Kidney (tissue), 14 donors: ENCODE data around the gene KIAA1755. TPM values are rescaled to one million over a fixed set of nuclear protein-coding genes. Genes with fewer than 3 reads are reported as not detected.
A peak's percentile ranks its signal among the peaks of the same experiment; 100 is the strongest.

Experiments
- DNase-seq, 5 donors: peaks; one replicate each; pipeline ENCODE4 v3.0.0-alpha.2; 2013 to 2020
- FAIRE-seq: peaks from 2 replicates; lab custom pipeline; 2012; peaks lifted over from hg19 to GRCh38; lab: Jason Lieb, UNC
- H3K27ac ChIP-seq, 2 donors: one replicate each; pipeline ENCODE4 v1.7.0; 2013; ENCODE audit warnings: low read depth in 2 of 2, low read length in 2 of 2, inconsistent platforms in 1 of 2
- H3K27me3 ChIP-seq: one replicate; pipeline ENCODE4 v1.7.1; 2013; ENCODE audit warnings: low read length, inconsistent platforms; ENCODE audit not compliant: control insufficient read depth, insufficient read depth
- H3K36me3 ChIP-seq, 3 donors: one replicate each; pipeline versions ENCODE4 v1.7.0 to v1.7.1; 2013; ENCODE audit warnings: low read length in 3 of 3, control low read depth in 1 of 3, inconsistent platforms in 1 of 3; ENCODE audit not compliant: insufficient read depth in 3 of 3, control insufficient read depth in 2 of 3
- H3K4me1 ChIP-seq, 3 donors: one replicate each; pipeline versions ENCODE4 v1.7.0 to v1.7.1; 2013; ENCODE audit warnings: low read length in 3 of 3, inconsistent platforms in 1 of 3, low read depth in 1 of 3; ENCODE audit not compliant: control insufficient read depth in 2 of 3, insufficient read depth in 2 of 3
- H3K4me3 ChIP-seq, 3 donors: one replicate each; pipeline versions ENCODE4 v1.7.0 to v1.8.1; 2013; ENCODE audit warnings: low read length in 3 of 3, control low read depth in 1 of 3, inconsistent platforms in 1 of 3
- H3K9ac ChIP-seq, 3 donors: one replicate each; pipeline versions ENCODE4 v1.7.0 to v1.7.1; 2013; ENCODE audit warnings: low read length in 3 of 3, control low read depth in 1 of 3, inconsistent platforms in 1 of 3
- H3K9me3 ChIP-seq, 3 donors: one replicate each; pipeline versions ENCODE4 v1.7.0 to v1.7.1; 2013; ENCODE audit warnings: low read length in 3 of 3, control low read depth in 1 of 3, inconsistent platforms in 1 of 3; ENCODE audit not compliant: control insufficient read depth in 2 of 3, insufficient read depth in 1 of 3
- intact Hi-C: fragments of 100-400 bp; cut with DNase I; formaldehyde crosslinking; loops from one replicate; pipeline ENCODE4 v1.11.1; 2022
- polyA plus RNA-seq: library from polyadenylated mRNA; stranded (reverse); fragments of 350-450 nt; fragmentation: Illumina TruSeq; extraction: RNeasy Lipid Tissue Mini Kit (QIAGEN cat#74804); gene quantifications from one replicate; pipeline ENCODE4 v1.2.3, GENCODE V29; 2014; ENCODE audit warnings: low read depth, low replicate concordance; ENCODE audit not compliant: insufficient read depth
- total RNA-seq: library from RNA; stranded (reverse); fragmentation: NEBNext Ultra II Directional; extraction: Animal tissue kit (Norgen Biotek cat#: 25700); gene quantifications from one replicate; pipeline ENCODE4 v1.2.1, GENCODE V29; 2021
- TF ChIP-seq, protein P1 (sequence below): IDR thresholded peaks from 3 replicates; pipeline ENCODE4 v1.5.1; 2012; ENCODE audit warnings: mild to moderate bottlenecking, moderate library complexity, borderline replicate concordance; ENCODE audit not compliant: insufficient read depth; ENCODE audit errors: extremely low read depth
- donor health status: control.
- donor health status: control.
- donor health status: control.
- donor health status: control.
- donor health status: control.
- donor health status: DM: yes; HTN: yes; CAD: no.
- donor health status: Normal renal cell carcinoma (clear cell type).

KIAA1755 gene
- total and polyA plus RNA-seq, 2 donors from 2014 or later = 1.5 to 5.1 TPM

DNA sequence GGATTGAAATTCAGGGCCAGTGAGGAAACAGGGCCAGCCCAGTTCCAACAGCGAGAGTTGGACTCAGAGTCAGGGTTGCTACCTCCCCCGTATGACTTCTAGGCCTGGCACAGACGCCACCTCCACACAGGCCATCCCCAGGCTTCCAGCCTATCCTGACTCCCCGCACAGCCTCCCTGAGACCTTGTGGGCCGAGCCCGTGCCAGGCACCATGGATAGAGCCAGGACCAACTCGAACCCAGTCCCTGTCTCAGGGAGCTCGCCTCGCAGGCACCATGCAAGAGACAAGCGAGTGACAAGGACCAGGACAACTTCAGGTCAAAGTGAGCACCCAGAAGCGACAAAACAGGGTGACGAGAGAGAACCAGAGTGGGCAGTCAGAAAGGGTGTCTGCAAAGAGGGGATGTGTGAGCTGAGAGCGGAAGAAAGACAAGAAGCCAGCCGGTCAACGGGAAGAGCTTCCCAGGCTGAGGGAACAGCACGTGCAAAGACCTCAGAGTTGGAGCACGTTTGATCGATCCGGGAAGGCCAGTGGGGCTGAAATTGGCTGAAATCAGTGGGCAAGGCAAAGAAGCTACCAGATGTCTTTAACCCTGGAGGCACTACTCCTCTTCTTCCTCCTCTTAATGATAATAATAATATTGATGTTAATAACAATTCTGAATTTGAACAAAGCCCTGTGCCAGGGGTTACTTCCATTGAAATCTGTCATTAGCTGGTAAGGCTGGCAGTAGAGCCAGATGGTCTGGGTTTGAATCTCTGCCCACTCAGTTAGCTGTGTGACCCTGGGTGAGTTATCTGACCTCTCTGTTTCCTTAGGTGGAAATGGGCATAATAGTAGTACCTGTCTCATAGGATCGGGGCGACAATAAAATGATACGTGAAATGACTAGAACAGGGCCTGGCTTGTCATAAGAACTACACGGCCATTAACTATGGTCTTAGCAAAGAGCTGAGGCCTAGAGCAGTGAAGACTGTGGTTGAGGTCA is 45.0 kb downstream of the KIAA1755 start:
- no peak overlapping the region for H3K27ac ChIP-seq
- no peak overlapping the region for H3K4me3 ChIP-seq
- no peaks in the 10 kb centered on the region for H3K27me3 ChIP-seq
- TF ChIP-seq, protein P1, sequence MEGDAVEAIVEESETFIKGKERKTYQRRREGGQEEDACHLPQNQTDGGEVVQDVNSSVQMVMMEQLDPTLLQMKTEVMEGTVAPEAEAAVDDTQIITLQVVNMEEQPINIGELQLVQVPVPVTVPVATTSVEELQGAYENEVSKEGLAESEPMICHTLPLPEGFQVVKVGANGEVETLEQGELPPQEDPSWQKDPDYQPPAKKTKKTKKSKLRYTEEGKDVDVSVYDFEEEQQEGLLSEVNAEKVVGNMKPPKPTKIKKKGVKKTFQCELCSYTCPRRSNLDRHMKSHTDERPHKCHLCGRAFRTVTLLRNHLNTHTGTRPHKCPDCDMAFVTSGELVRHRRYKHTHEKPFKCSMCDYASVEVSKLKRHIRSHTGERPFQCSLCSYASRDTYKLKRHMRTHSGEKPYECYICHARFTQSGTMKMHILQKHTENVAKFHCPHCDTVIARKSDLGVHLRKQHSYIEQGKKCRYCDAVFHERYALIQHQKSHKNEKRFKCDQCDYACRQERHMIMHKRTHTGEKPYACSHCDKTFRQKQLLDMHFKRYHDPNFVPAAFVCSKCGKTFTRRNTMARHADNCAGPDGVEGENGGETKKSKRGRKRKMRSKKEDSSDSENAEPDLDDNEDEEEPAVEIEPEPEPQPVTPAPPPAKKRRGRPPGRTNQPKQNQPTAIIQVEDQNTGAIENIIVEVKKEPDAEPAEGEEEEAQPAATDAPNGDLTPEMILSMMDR = no peak
- no peaks in the 10 kb centered on the region for H3K36me3 ChIP-seq
- DNase-seq (peak in 1 of 5 donors; percentile 54), FAIRE-seq (no peak)
- H3K9ac ChIP-seq = no peak overlapping the region
- H3K9me3 ChIP-seq = no peaks in the 10 kb centered on the region
- H3K4me1 ChIP-seq = no peaks in the 10 kb centered on the region
- intact Hi-C loops = loop anchor here (5.0 kb wide), 1 partner anchor 153 kb away; no protein-coding TSS in a partner anchor

DNA sequence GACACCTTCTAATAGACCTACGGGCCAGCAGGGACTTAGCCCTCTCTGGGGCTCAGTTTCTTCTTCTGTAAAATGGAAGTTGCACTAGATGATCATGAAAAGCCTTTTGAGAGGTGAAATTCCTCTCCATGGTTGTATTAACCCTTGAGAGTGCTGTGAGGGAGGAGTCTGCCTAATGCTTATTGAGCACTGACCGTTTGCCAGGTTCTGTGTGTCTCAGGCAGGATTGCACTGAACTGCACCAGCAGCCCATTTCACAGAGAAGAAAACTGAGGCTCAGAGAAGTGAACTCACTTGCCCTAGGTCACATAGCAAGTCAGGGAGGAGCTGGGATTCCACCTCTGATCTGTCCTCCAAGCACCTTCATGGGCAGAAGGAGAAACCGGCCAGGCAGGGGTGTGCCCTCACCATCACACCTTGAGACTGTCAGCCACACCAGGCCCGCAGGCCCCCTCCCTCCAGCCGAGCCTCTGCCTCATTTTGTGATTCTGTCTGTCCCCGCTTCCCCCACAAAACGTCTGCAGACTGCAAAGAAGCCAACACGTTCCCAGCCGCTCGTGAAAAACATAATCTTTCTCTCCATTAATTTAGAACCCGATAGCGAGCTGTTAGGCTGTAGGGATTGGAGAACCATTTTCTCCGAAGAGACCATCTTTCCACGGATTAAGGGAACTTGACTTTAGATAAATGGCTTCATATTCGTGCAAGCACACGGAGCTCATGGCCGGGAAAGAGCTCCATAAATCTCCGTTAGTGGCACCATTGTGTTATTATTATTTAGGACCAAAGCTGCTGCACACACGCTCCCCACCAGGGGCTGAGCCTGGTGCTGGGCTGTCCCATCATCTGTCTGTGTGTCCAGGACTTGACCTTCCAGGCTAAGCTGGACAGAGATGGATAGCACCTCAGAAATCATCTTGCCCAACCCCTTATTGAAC is 46.0 kb downstream of the KIAA1755 start:
- Histone ChIP-seq H3K27me3 (no peaks in the 10 kb centered on the region), H3K9ac (no peak overlapping the region), H3K4me1 (no peaks in the 10 kb centered on the region), H3K27ac (no peak overlapping the region), H3K4me3 (no peak overlapping the region), H3K36me3 (no peaks in the 10 kb centered on the region), H3K9me3 (no peaks in the 10 kb centered on the region)
- intact Hi-C loops = loop anchor here (5.0 kb wide), 1 partner anchor 152 kb away; no protein-coding TSS in a partner anchor
- DNase-seq = peak in 1 of 5 donors; percentile 45
- TF ChIP-seq, protein P1 = no peak
- FAIRE-seq = no peak

GRCh38 chr20:38213607-38213940 is 47.0 kb downstream of the KIAA1755 start:
- H3K27ac ChIP-seq = no peak overlapping the region
- H3K9me3 ChIP-seq = no peaks in the 10 kb centered on the region
- FAIRE-seq (no peak), DNase-seq (no peak)
- H3K9ac ChIP-seq = no peak overlapping the region
- H3K36me3 ChIP-seq = no peaks in the 10 kb centered on the region
- TF ChIP-seq, protein P1 = no peak
- H3K27me3 ChIP-seq = no peaks in the 10 kb centered on the region
- intact Hi-C loops = no loop called here
- H3K4me3 ChIP-seq = no peak overlapping the region
- H3K4me1 ChIP-seq = no peaks in the 10 kb centered on the region
